ENCODE results near the gene TMEM229B.

GRCh38 chr14:67517083-67517482 lies 28.6 kb upstream of the TMEM229B start:
- TF ChIP-seq CTCF (IDR thresholded peaks at IDR 0.05) (no peak), ZFX (IDR thresholded peaks at IDR 0.05; ENCODE audit: borderline replicate concordance) (no peak)

Measured in 22Rv1 (cell line).